GM19193 (cell line): ENCODE measurements around the gene CTTN.

ENCODE experiments used
- POLR2A ChIP-seq: IDR thresholded peaks from 4 replicates; pipeline ENCODE4 v1.6.1; 2011; ENCODE audit not compliant: insufficient read depth, insufficient read length; ENCODE audit errors: extremely low read depth

CTTN gene

DNA sequence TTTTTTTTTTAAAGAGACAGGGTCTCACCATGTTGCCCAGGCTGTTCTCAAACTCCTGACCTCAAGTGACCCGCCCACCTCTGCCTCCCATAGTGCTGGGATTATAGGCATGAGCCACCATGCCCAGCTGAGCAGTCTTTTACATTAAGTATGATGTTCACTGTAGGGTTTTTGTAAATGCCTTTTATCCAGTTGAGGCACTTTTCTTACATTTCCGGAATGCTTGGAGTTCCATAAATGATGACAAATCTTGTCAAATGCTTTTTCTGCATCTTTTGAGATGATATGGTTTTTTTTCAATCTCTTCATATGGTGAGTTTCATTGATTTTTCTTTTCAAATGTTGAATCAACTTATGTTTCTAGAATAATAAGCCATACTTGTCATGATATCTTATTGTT is 29.4 kb upstream of the CTTN start:
- TF ChIP-seq POLR2A: no peak

DNA sequence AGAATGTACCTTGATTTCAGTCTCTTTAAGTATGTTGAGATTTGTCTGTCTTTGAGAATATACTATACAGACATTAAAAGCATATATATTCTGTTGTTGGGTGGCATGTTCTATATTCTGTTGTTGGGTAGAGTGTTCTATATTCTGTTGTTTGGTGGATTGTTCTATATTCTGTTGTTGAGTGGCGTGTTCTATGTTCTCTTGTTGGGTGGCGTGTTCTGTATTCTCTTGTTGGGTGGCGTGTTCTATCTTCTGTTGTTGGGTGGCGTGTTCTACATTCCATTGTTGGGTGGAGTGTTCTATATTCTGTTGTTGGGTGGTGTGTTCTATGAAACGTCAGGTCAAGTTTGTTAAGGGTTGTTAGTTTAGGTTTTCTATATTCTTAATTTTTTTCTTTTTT is 27.1 kb upstream of the CTTN start:
- TF ChIP-seq POLR2A: no peak

GRCh38 chr11:70372076-70372475 is 26.3 kb upstream of the CTTN start:
- no peak for TF ChIP-seq POLR2A

GRCh38 chr11:70376621-70377020 is 21.7 kb upstream of the CTTN start:
- TF ChIP-seq POLR2A: no peak

DNA sequence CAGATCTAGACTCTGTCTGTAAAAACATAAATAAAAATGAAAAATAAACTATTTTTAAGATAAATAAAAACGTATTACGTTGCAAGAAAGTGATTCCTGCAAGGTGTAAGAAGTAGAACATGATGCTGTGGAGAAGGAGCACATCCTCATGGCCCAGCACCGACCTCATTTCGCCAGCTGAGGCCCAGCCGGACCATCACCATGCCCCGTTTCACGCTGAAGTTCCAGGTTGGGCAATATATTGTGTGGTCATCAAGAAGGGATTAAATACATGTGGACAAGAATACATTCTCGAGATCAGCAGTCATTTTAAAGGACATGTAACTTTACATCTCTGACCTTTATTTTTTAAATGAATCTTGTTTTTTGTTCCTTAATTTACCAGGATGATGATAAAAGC is 20.7 kb upstream of the CTTN start:
- no peak for TF ChIP-seq POLR2A

DNA sequence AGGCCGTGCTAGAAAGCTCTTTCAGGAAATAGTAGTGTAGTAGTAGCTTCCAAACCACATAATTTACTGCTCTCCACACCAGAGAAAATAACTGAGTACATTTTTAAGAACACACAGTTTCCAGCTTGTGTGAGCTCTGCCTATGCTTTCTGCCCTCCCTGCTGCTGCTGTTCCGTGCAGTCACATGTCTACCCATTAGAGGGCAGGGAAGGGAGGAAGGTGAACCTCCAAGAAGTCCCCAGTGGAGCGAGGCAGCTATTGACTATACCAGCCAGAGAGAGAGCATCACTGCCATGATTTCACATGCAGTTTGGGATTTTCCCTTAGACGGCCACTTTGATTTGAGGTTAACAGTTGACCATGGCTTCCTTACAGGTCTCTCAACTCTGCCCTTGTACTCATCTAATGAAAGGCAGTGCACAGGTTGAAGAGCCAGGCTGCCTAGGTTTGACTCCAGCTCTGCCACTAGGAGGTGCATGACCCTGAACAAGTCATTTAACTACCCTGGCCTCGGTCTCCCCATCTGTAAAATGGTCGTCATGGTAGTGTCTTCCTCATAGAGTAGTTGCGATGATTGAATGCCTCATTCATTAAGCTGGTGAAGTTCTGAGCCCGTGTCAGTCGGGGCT is 19.7 kb upstream of the CTTN start:
- no peak for TF ChIP-seq POLR2A

DNA sequence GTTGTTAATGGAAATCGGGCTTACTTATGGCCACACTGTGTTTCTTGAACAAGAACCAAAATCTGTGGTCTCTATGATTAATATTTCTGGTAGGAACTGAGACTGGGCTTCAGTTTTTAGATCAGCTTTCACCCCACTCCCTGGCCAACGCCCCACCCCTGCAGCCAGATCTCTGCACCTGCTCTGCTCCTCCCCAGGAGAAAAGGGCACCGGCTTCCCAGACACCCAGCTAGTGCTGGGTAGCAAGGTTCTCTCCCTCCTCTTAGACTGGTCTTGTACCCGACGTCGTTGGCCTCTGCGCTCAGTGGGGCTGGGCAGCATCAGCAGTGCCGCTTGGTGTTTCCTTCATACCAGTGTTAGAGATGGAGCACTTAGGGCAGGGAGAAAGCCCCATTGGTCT is 17.0 kb upstream of the CTTN start:
- TF ChIP-seq POLR2A: no peak

DNA sequence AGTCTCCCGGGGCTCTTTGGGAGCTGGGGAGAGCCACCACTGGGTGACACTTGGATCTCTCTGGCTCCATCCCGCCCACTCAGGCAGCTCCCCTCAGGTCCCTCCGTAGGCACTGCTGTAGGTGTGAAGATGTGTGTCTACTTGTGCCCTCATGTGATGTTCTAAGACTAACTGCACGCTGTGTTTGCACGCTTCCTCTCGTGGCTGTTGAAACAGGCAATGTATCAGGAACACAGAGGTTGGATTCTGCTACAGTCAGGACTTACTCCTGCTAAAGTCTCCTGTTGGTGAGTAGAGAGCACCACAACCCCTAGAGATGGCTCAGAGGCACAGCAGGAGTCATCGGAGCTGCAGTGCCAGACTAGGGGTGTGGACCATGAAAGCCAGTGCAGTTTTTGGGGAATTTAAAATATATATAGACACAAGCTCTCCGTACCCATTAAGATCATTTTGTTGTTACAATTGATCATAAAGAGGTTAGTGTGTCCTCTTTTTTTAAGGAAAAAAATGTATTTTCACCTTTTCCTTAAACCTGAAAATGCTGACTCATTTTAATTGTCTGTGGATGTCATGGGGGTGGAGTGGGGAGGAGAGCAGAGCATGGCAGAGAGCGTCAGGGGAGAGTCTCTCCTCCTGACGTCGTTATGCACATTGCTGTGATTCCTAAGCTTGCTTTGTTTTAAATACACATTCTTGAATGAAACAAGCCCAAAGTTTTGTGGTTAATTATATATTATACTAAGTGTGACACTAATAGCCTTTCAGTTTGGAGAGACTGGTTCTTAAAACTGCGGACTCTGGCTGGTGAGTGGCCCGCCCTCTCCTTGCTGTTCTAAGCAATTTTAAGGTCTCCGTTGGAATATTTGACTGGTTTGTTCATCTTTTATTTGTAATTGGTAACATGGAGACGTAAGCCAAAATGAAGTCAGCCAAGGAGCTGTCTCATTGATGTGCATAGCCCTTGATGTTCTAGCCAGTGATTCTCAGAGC is 16.2 kb upstream of the CTTN start:
- TF ChIP-seq POLR2A: no peak

GRCh38 chr11:70383664-70384565 is 14.4 kb upstream of the CTTN start:
- no peak for TF ChIP-seq POLR2A

GRCh38 chr11:70384566-70385152 is 13.7 kb upstream of the CTTN start:
- TF ChIP-seq POLR2A: no peak

- no peak for TF ChIP-seq POLR2A
Measured at GRCh38 chr11:70387564-70387963, 10.8 kb upstream of the CTTN start.

DNA sequence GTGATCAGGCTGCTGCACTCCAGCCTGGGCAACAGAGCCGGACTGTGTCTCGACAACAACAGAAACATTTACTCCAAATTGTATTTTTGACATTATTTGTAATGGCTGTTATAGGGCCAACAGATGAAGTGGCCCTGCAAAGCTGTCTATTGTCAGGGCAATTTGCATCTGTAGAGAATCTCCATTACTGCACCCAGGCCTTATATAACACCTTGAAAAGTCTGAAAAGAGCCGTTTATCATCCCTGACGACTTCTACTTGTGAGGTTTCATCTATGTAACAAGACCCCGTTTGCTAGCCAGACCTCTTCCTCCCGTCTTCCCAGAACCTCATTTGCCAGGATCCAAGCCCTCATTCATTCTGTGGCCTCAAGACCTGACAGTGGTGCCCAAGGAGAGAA is 9.1 kb upstream of the CTTN start:
- no peak for TF ChIP-seq POLR2A

- no peak for TF ChIP-seq POLR2A
Measured at GRCh38 chr11:70394211-70394950, 3.9 kb upstream of the CTTN start.
